GDM1 (cell line): Measurements from ENCODE around the gene APRT.
"Not testable (repeated sequence)": the region's sequence is repeated elsewhere in the genome, so short reads cannot be mapped to it uniquely, and the experiment has no call there.

ENCODE experiments used
- DNase-seq: peaks from one replicate; lab custom pipeline; 2025; lab: John Stamatoyannopoulos, UW

APRT gene

GRCh38 chr16:88841521-88842307 is 30.0 kb upstream of the APRT start:
- DNase-seq = no peak

- DNase-seq = no peak
Measured at GRCh38 chr16:88840600-88841215, 29.0 kb upstream of the APRT start.

- DNase-seq = no peak
Measured at GRCh38 chr16:88839745-88840599, 28.2 kb upstream of the APRT start.

GRCh38 chr16:88839026-88839529 is 27.4 kb upstream of the APRT start:
- DNase-seq = no peak

- no peak for DNase-seq
Measured at GRCh38 chr16:88838566-88838965, 26.8 kb upstream of the APRT start.

GRCh38 chr16:88837806-88838205 is 26.1 kb upstream of the APRT start:
- no peak for DNase-seq

GRCh38 chr16:88836791-88837190 is 25.1 kb upstream of the APRT start:
- no peak for DNase-seq

GRCh38 chr16:88835818-88836217 is 24.1 kb upstream of the APRT start:
- no peak for DNase-seq

GRCh38 chr16:88835383-88835782 is 23.7 kb upstream of the APRT start:
- no peak for DNase-seq

GRCh38 chr16:88834670-88835069 is 22.9 kb upstream of the APRT start:
- no peak for DNase-seq

- no peak for DNase-seq
Measured at GRCh38 chr16:88833086-88833485, 21.4 kb upstream of the APRT start.

GRCh38 chr16:88831838-88832237 is 20.1 kb upstream of the APRT start:
- DNase-seq = no peak

- DNase-seq = no peak
Measured at GRCh38 chr16:88830783-88831182, 19.1 kb upstream of the APRT start.

- no peak for DNase-seq
Measured at GRCh38 chr16:88830258-88830657, 18.5 kb upstream of the APRT start.

- no peak for DNase-seq
Measured at GRCh38 chr16:88828711-88829110, 17.0 kb upstream of the APRT start.

GRCh38 chr16:88827727-88828126 is 16.0 kb upstream of the APRT start:
- no peak for DNase-seq

- no peak for DNase-seq
Measured at GRCh38 chr16:88826070-88826840, 14.5 kb upstream of the APRT start.

- DNase-seq = no peak
Measured at GRCh38 chr16:88825146-88825545, 13.4 kb upstream of the APRT start.

- no peak for DNase-seq
Measured at GRCh38 chr16:88824256-88825077, 12.7 kb upstream of the APRT start.

GRCh38 chr16:88823646-88824045 is 11.9 kb upstream of the APRT start:
- not testable (repeated sequence) for DNase-seq
